ENCODE data around the gene SGMS1.

DNA sequence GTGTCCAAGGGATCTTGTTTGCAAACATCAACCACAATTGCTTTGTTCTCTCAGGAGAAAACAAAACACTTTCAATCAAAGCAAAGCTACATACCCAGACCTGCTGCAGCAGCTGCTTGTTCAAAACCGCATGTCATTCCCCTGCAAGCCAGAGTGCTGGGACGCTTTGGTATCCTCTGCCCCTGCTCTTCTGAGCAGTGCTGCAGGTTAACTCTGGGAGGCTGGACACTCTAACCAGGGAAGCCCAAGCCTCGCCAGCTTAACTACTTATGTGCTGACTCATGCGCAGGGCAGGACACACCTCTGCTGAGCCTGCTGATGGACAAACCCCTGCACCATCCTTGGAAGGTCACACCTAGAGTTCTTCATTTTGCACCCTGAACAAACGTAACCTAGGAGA is 344.3 kb downstream of the SGMS1 start:
- TF ChIP-seq, protein P1, sequence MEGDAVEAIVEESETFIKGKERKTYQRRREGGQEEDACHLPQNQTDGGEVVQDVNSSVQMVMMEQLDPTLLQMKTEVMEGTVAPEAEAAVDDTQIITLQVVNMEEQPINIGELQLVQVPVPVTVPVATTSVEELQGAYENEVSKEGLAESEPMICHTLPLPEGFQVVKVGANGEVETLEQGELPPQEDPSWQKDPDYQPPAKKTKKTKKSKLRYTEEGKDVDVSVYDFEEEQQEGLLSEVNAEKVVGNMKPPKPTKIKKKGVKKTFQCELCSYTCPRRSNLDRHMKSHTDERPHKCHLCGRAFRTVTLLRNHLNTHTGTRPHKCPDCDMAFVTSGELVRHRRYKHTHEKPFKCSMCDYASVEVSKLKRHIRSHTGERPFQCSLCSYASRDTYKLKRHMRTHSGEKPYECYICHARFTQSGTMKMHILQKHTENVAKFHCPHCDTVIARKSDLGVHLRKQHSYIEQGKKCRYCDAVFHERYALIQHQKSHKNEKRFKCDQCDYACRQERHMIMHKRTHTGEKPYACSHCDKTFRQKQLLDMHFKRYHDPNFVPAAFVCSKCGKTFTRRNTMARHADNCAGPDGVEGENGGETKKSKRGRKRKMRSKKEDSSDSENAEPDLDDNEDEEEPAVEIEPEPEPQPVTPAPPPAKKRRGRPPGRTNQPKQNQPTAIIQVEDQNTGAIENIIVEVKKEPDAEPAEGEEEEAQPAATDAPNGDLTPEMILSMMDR (IDR thresholded peaks at IDR 0.05; ENCODE audit: low read depth, low read length, poor library complexity, severe bottlenecking): no peak
- no peak for TF ChIP-seq EZH2phosphoT487 (IDR thresholded peaks at IDR 0.05; ENCODE audit: borderline replicate concordance, low read length)

All from DOHH2 (cell line).